HG03025 (cell line): ENCODE measurements around the gene KPNA6.

Experiments
- ATAC-seq: cut with Tn5 transposase; IDR thresholded peaks from one replicate; pipeline ENCODE4 v1.9.1; 2021; ENCODE audit warnings: mild to moderate bottlenecking, moderate library complexity; ENCODE audit not compliant: unreplicated experiment, low FRiP score

Gene KPNA6

DNA sequence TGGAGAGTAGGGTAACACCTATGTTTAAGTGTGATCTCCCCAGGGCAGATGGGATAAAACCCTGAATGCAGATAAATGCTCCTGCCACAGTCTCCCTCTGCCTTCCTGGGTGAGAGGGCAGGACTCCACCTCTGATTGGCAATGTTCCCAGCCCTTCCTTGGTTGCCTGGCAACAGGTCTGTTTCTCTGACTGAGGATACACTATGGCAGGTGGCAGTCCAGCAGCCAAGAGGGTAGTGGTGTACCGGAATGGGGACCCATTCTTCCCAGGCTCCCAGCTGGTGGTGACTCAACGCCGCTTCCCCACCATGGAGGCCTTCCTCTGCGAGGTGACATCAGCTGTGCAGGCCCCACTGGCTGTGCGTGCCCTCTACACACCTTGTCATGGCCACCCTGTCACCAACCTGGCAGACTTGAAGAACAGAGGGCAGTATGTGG, 101.1 kb downstream of the KPNA6 start, which contains the start of gene DCDC2B:
DCDC2B (plus strand) TSS at position 199 of the 438 bp plus-strand sequence; CDS start at position 204, 5 bp downstream.
- no peak for ATAC-seq

DNA sequence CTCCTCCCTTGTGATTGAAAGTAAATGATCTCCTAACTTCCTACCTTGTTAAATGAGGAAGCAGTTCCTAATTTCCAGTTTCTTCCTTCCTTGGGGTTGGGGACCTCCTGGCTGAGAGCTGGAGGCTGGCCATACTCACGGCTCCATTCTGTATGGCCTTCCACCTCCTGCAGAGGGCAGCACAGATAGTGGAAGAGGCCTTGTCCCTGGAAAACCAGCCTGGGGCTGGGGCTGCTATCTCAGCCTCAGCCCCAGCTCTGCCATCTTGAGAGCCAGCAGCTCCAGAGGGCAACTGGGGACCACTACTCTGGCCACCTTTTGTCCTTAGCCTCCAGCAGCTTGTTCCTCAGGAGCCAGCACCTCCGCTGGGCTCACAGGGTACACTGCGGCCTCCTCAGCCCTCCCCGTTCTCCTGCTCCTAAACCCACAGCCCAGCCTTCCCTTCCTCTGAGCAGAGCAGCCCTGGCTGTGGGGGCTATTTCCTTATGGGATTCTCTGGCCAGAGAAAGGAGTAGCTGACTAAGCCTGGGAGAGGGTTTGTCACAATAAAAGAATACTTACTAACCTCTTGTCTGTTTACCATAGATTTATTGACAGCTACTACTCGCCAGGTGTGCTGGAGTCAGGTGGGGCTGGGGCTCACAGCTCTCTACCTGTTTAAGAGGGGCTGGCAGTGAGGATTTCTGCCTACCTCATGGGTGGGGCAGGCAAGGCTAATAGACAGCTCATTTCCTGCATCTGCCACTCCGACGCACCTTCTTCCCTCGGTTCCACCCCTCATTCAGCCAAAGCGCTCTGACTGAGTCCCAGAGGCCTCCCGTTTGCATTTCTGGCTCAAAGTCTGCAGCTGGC, 108.0 kb downstream of the KPNA6 start:
- no peak for ATAC-seq

DNA sequence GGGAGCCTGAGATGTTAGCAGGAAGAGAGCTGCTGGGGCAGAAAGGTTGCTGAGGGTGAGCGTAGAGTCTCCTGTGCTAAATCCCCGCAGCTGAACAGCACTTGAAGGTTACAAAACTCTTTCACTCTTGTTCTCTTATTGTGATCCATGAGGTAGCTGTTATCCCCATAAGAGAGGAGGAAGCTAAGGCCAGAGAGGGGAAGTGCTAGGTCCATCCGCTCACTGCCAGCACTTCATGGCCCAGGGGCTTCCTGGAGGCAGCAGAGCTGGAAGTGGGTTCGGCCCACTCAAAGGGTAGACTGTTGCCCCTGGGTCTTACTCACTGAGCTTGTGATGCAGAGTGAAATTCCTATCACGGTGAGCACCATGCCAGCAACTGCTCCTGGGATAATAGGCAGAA, 108.7 kb downstream of the KPNA6 start:
- ATAC-seq = no peak

DNA sequence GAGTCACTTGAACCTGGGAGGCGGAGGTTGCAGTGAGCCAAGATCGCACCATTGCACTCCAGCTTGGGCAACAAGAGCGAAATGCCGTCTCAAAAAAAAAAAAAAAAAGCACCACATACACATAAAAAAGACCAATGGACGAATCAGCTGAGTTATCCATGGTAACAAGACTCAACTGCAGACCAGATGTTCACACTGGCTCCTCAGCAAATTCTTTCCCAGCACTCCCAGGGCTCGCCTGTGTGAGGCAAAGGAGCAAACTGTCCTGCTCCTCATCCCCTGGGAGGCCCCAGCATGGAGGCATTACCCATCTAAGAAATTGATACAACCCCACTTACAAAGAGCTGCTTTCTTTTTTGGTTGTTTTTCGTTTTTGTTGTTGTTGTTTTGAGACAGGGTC, 111.2 kb downstream of the KPNA6 start:
- no peak for ATAC-seq

DNA sequence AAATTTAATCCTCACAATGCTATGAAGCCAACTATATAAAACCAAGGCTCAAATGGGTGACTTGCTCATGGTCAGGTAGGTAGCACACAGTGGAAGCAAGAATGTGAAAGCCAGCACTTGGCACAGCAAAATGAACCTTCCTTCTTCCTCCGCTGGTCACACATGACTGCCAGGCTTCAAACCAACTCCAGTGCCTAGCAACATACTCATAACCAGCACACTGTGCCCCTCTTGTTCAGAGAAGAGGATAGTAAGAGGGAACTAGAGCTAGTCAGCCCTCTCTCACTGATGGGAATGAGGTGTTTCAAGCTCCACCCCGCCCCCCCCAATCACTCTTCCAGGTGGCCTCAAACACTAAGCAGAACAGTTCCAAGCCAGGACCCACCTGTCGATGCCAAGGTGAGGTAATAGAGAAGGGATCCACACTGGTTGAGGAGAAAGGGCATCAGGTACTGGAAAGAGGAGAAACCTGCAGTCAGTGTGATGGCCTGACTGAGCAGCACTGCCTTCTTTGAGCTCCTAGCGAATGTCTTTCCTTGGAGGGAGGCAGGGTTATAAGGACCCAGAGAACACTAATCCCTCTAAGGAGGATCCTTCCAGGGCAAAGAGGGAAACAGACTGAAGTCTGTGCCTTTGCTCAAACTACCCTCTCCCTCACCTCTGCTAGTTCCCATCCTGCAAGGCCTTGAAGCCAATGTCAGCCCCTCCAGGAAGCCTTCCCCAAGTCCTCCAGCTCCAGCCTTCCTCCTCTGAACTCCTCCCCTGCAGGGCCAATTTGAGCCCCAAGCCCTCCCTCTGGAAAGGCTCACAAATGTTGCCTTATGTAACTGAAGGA, 113.1 kb downstream of the KPNA6 start:
- no peak for ATAC-seq

DNA sequence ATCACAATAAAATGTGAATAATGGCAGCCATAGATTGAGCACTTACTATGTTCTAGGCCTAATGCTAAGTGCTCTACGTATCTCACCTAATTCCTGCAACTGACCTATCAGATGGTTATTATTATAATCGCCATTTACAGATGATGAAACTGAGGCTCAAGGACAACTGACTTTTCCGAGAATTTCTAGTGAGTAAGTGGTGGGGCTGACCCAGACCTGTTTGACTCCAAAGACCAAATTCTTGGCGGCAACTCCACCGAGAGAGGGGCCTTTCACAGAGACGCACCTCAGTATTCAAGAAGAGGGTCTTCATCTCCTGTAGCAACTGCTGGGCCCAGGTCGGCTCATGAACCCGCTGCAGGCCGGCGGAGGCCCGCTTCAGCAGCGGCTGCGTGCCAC, 113.7 kb downstream of the KPNA6 start:
- no peak for ATAC-seq

DNA sequence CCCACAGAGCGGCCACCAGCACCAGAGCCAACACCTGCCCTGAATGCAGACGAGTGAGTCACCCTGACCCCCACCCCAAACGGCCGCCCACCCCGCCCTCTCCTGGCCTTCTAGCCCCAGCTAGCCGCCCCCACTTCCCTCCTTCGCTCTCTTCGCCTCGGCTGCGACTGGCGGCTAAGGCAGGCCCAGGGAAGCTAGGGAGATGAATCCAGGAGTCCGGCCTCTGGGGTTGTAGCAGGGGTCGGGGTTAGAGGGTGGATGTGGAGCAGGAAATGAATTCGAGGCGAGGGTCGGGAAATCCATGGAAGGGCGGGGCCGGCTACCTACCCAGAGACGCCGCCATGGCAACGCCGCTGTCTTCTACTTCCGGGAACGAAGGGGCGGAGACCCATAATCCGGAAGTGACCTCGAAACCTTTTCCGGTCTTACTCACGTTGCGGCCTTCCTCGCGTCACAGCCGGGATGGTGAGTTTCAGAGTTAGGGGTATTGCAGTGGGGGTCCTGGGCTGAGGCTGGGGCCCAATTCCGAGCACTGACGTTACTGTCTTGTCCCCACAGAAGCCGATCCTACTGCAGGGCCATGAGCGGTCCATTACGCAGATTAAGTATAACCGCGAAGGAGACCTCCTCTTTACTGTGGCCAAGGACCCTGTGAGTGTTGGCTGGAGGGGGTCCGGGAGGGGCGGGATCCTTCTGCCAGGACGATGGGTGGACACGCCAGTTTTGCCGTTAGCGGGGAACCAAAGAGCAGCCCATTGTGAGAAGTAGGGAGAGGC, 114.3 kb downstream of the KPNA6 start, which contains the start of the genes EIF3I and TMEM234:
EIF3I (plus strand) TSS at position 428 of the 776 bp plus-strand sequence; CDS start at position 463, 35 bp downstream.
TMEM234 (minus strand) TSS at position 374 of the 776 bp plus-strand sequence; CDS start at position 343, 31 bp downstream.
- peak; percentile 82 for ATAC-seq

DNA sequence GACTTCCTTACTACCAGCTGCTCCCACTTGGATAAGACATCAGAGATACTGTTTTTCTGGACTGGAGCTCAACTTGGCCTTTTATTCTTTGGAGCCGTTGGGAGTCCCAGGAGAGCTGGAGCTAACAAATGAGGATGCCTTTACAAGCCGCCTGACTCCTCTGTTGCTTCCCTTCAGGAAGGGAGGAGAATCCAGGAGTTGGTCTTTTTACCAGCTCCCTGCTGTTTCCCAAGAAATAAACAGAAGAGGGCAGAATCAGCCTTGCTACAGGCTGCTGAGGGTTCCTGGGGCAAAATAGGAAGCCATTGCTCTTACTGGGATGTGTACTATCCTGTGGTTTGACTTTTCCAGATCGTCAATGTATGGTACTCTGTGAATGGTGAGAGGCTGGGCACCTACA, 115.8 kb downstream of the KPNA6 start:
- no peak for ATAC-seq

DNA sequence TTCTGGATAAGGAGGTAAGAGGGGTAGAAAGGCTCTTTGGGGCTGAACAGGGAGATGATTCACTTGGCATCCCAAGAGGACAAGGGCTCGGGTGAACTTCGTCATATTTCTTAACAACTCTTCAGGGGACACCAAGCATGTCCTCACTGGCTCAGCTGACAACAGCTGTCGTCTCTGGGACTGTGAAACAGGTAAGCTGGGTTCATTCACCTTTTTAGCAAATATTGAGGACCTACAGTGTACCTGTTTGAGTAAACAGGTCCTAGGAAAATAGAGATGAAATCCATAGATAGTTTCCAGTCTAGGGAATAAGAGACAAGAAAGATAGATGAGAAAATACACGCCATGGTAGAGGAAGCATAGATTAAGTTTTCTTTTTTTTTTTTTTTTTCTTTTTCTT, 116.4 kb downstream of the KPNA6 start:
- no peak for ATAC-seq
